Right cardiac atrium (tissue), 5 donors: ENCODE measurements around the gene TPSAB1. TPM values are rescaled to one million over a fixed set of nuclear protein-coding genes. Genes with fewer than 3 reads are reported as not detected.
"Not testable (repeated sequence)": the region's sequence is repeated elsewhere in the genome, so short reads cannot be mapped to it uniquely, and the experiment has no call there.

Source experiments
- ATAC-seq, 2 donors: fragments of 200-7000 bp; cut with Tn5 transposase; one replicate each; pipeline versions ENCODE4 v1.8.0 to v1.9.1; 2020; ENCODE audit warnings: moderate library complexity in 2 of 2, mild to moderate bottlenecking in 1 of 2
- DNase-seq, 3 donors: peaks; one replicate each; pipeline ENCODE4 v3.0.0-alpha.2; 2020
- H3K27ac ChIP-seq: one replicate; pipeline ENCODE4 v1.5.1; 2013; ENCODE audit warnings: mild to moderate bottlenecking, low read length, control low read depth, moderate library complexity
- H3K27me3 ChIP-seq: one replicate; pipeline ENCODE4 v1.6.1; 2013; ENCODE audit not compliant: control insufficient read depth, insufficient read depth
- H3K4me1 ChIP-seq: one replicate; pipeline ENCODE4 v1.6.1; 2013; ENCODE audit warnings: low read length; ENCODE audit not compliant: control insufficient read depth, insufficient read depth
- H3K4me3 ChIP-seq: one replicate; pipeline ENCODE4 v1.5.1; 2013; ENCODE audit warnings: low read length, control low read depth
- H3K9me3 ChIP-seq: one replicate; pipeline ENCODE4 v1.6.1; 2013; ENCODE audit warnings: low read length; ENCODE audit not compliant: control insufficient read depth
- WGBS: extraction: QIAGEN DNeasy Blood & Tissue Kit; methylation state at CpG from one replicate; pipeline ENCODE4 v1.1.7; 2013; 5-methylcytosine and 5-hydroxymethylcytosine counted together
- intact Hi-C, 4 donors: fragments of 100-400 bp; cut with DNase I; formaldehyde crosslinking; loops; one replicate each; pipeline versions ENCODE4 v1.11.0 to v1.14.0; 2022 to 2023
- polyA plus RNA-seq: library from polyadenylated mRNA; stranded (reverse); fragments of 200-250 nt; gene quantifications from one replicate; pipeline ENCODE4 v1.2.3, GENCODE V29; 2013
- total RNA-seq, 4 donors: library from RNA; stranded (reverse); fragmentation: NEBNext Ultra II Directional; extraction: Animal tissue kit (Norgen Biotek cat#: 25700); gene quantifications; one replicate each; pipeline ENCODE4 v1.2.1, GENCODE V29; 2021
- donor health status: healthy with polysubstance abuse.
- donor health status: DM: no; HTN: yes; CAD: no.
- donor health status: DM: no; HTN: no; CAD: no.
- donor health status: DM: no; HTN: yes; CAD: no; lungs with severe emphysema.
- donor health status: DM: yes; HTN: yes; CAD: no.

The TPSAB1 gene
- total and polyA plus RNA-seq, 5 donors = 1.2 to 8.3 (median 4.5) TPM

DNA sequence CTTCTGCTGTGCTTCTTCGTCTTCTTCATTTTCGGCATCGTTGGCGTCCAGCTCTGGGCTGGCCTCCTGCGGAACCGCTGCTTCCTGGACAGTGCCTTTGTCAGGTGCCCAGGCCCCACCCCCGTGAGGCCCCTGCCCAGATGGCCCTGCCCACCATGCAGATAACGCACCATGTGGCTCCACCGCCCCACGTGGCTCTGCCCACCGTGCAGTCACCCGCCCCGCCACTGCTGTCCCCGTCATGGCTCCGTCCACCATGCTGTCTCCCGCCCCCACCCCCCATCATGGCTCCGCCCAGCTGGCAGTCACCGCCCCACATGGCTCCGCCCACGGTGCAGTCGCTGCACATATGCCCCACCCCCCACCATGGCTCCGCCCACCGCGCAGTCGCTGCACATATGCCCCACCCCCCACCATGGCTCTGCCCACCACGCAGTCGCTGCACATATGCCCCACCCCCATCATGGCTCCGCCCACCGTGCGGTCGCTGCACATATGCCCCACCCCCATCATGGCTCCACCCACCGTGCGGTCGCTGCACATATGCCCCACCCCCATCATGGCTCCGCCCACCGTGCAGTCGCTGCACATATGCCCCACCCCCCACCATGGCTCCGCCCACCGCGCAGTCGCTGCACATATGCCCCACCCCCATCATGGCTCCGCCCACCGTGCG, 41.7 kb upstream of the TPSAB1 start:
- intact Hi-C loops, H3K9me3 ChIP-seq, H3K27me3 ChIP-seq, H3K27ac ChIP-seq, H3K4me3 ChIP-seq, H3K4me1 ChIP-seq, ATAC-seq, DNase-seq: not testable (repeated sequence)
- WGBS = 88% methylated on average over 43 of the region's 44 CpGs

DNA sequence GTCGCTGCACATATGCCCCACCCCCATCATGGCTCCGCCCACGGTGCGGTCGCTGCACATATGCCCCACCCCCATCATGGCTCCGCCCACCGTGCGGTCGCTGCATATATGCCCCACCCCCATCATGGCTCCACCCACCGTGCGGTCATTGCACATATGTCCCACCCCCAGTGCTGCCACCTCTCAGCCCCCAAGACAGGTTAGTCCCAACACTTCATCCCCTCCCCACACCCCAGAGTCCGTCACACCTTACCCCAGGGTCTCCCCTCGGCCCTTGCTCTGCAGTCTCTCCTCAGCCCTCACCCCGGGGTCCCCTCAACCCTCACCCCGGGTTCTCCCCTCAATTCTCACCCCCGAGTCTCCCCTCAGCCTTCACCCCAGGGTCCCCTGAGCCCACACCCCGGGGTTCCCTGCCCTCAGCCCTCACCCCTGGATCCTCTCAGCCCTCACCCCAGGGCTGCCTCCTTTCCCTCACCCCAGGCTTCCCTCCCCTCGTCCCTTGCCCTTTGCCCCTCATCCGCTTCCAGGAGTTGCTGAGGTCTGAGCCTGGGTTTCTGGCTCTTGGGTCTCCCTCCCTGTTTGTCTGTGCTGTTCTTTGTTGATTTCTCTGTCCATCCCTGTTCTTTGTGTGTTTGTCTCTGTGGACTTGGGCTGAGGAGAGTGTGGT, 41.0 kb upstream of the TPSAB1 start:
- Histone ChIP-seq H3K27ac (no peak overlapping the region), H3K9me3 (no peaks in the 10 kb centered on the region), H3K4me3 (no peak overlapping the region), H3K4me1 (no peaks in the 10 kb centered on the region), H3K27me3 (no peaks in the 10 kb centered on the region)
- ATAC-seq (no peak), DNase-seq (no peak)
- WGBS = 89% methylated on average over 15 of the region's 19 CpGs
- intact Hi-C loops = no loop called here

DNA sequence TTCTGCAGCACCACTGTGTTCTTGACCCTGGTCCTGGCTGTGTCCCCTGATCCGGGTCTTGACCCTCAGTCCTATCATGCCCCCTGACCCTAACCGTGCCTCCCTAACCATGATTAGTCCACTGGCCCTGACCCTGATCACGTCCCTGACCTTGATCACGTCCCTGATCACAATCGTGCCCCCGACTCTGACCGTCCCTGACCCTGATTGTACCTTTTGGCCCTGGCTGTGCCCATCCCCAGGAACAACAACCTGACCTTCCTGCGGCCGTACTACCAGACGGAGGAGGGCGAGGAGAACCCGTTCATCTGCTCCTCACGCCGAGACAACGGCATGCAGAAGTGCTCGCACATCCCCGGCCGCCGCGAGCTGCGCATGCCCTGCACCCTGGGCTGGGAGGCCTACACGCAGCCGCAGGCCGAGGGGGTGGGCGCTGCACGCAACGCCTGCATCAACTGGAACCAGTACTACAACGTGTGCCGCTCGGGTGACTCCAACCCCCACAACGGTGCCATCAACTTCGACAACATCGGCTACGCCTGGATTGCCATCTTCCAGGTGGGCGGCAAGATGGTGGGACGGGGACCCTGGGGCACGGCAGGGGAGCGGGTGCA, 40.4 kb upstream of the TPSAB1 start:
- H3K4me1 ChIP-seq = no peaks in the 10 kb centered on the region
- H3K27me3 ChIP-seq = no peaks in the 10 kb centered on the region
- 93% methylated on average over 38 of the region's 38 CpGs for WGBS
- H3K27ac ChIP-seq = no peak overlapping the region
- H3K9me3 ChIP-seq = no peaks in the 10 kb centered on the region
- ATAC-seq (no peak), DNase-seq (no peak)
- intact Hi-C loops = no loop called here
- H3K4me3 ChIP-seq = no peak overlapping the region

DNA sequence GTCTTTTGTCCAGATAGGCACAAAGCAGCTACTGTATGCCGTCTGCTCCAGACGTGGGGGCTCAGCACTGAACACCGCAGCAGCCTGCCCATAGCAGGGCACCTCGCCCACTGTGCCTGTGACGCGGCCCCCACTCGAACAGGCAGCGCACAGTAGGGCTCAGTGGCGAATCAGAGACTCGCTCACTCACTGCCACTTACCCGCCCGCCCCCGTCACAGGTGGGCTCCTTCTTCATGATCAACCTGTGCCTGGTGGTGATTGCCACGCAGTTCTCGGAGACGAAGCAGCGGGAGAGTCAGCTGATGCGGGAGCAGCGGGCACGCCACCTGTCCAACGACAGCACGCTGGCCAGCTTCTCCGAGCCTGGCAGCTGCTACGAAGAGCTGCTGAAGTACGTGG, 39.1 kb upstream of the TPSAB1 start:
- Histone ChIP-seq H3K9me3 (no peaks in the 10 kb centered on the region), H3K4me1 (no peaks in the 10 kb centered on the region), H3K4me3 (no peak overlapping the region), H3K27ac (no peak overlapping the region), H3K27me3 (no peaks in the 10 kb centered on the region)
- DNase-seq = no peak
- 92% methylated on average over 25 of the region's 25 CpGs for WGBS
- ATAC-seq = no peak
- intact Hi-C loops = no loop called here

DNA sequence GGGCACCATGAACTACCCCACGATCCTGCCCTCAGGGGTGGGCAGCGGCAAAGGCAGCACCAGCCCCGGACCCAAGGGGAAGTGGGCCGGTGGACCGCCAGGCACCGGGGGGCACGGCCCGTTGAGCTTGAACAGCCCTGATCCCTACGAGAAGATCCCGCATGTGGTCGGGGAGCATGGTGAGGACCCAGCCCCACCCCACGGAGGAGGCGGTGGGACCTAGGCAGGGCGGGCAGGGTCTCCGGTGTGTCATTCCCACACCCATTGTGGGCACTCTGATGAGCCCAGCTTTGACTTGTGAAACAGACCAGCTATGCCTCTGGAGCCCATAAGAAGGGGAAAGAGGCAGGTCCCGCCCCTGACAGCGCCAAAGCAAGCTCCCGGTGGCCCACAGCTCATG, 38.2 kb upstream of the TPSAB1 start:
- WGBS = 93% methylated on average over 18 of the region's 18 CpGs
- no peak overlapping the region for H3K27ac ChIP-seq
- intact Hi-C loops = no loop called here

DNA sequence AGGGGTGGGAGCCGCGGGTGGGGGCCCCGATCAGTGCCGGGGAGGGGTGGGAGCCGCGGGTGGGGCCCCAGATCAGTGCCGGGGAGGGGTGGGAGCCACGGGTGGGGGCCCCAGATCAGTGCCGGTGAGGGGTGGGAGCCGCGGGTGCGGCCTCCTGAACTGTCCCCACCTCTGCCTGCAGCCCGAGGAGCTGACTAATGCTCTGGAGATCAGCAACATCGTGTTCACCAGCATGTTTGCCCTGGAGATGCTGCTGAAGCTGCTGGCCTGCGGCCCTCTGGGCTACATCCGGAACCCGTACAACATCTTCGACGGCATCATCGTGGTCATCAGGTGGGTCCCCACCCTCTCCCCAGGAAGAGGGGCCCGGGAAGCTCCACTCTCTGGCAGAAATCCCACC, 35.6 kb upstream of the TPSAB1 start:
- WGBS = 79% methylated on average over 15 of the region's 21 CpGs

More for the DNA sequence above, 38.2 kb upstream of the TPSAB1 start:
- Histone ChIP-seq H3K4me1 (no peaks in the 10 kb centered on the region), H3K9me3 (no peaks in the 10 kb centered on the region), H3K4me3 (no peak overlapping the region), H3K27me3 (no peaks in the 10 kb centered on the region)
- DNase-seq (no peak), ATAC-seq (no peak)

DNA sequence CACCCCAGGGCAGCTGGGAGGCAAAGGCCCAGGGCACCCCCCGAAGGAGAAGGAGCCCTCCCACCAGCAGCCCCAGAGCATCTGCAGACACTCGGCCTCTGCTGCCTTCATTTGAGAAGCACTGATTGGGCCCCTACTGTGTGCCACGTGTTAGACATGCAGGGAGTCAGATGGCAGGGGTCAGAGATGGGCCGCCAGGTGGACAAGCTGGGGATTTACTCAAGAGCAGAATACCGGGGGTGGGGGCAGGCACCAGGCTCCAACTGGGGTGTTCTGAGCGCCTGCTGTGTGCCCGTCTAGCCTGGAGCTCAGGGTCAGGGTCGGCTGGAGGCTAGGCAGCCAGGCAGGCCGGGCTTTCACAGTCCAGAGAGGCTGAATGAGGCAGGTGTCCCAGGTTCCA, 34.2 kb upstream of the TPSAB1 start:
- H3K4me3 ChIP-seq = no peak overlapping the region
- ATAC-seq (no peak), DNase-seq (no peak)
- WGBS = 68% methylated on average over 9 of the region's 9 CpGs
- H3K27ac ChIP-seq = no peak overlapping the region
- no peaks in the 10 kb centered on the region for H3K4me1 ChIP-seq
- intact Hi-C loops = no loop called here
- H3K27me3 ChIP-seq = no peaks in the 10 kb centered on the region
- no peaks in the 10 kb centered on the region for H3K9me3 ChIP-seq

More for the DNA sequence above, 35.6 kb upstream of the TPSAB1 start:
- no peak for DNase-seq
- Histone ChIP-seq H3K4me1 (no peaks in the 10 kb centered on the region), H3K9me3 (no peaks in the 10 kb centered on the region), H3K4me3 (no peak overlapping the region), H3K27me3 (no peaks in the 10 kb centered on the region), H3K27ac (no peak overlapping the region)
- intact Hi-C loops = no loop called here
- ATAC-seq = no peak

DNA sequence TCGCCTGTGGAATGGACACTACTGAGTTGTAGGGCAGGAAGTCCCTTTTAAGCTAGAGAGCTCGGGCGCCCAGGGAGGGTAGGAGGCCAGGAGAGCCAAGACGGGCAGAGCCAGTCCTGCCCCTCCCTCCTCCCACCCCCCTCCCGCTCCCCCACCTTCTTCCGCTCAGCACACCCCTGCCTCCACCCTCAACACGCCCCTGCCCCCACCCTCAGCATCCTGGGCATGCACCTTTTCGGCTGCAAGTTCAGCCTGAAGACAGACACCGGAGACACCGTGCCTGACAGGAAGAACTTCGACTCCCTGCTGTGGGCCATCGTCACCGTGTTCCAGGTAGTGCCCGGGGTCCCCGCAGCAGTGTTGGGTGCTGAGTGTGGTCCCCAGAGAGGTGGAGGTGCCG, 33.7 kb upstream of the TPSAB1 start:
- H3K9me3 ChIP-seq = no peaks in the 10 kb centered on the region
- intact Hi-C loops = no loop called here
- DNase-seq (no peak), ATAC-seq (no peak)
- no peak overlapping the region for H3K27ac ChIP-seq
- no peaks in the 10 kb centered on the region for H3K4me1 ChIP-seq
- WGBS = 79% methylated on average over 16 of the region's 16 CpGs
- no peaks in the 10 kb centered on the region for H3K27me3 ChIP-seq
- H3K4me3 ChIP-seq = no peak overlapping the region

DNA sequence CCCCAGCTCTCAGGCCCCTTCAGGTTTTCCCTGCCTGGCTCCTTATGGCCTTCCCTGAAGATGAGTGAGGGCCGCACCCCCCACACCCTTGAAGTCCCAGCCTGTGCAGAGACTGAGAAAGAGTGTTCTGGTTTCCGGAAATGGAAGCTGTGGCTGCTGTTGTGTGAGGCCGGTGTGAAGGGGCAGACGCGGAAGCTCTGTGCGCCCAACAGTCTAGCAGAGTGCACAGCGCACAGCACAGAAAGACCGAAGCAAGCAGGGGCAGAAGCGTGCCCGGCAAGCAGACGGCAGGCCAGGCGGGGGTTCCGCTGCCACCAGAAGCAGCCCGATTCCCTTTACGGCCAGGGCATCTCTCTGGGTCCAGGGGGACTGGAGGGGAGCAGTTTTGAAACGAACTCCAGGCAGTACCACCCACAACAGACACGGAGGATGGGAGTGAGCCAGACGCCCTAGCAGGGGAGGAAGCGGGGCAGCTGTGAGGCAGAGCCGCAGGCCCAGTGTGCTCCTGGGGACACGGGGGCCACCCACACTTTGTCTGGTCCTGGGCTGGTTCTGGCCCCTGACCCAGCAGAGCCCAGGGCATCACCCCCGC, 32.2 kb upstream of the TPSAB1 start:
- Histone ChIP-seq H3K9me3 (no peaks in the 10 kb centered on the region), H3K27ac (no peak overlapping the region), H3K4me1 (no peaks in the 10 kb centered on the region), H3K4me3 (no peak overlapping the region), H3K27me3 (no peaks in the 10 kb centered on the region)
- no peak for ATAC-seq
- intact Hi-C loops = no loop called here
- DNase-seq = no peak
- 83% methylated on average over 22 of the region's 22 CpGs for WGBS

DNA sequence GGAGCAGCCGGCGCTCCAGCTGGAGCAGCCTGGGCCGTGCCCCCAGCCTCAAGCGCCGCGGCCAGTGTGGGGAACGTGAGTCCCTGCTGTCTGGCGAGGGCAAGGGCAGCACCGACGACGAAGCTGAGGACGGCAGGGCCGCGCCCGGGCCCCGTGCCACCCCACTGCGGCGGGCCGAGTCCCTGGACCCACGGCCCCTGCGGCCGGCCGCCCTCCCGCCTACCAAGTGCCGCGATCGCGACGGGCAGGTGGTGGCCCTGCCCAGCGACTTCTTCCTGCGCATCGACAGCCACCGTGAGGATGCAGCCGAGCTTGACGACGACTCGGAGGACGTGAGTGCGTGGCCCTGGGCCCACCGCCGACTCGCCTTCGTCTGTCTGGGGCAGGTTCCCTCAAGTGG, 31.4 kb upstream of the TPSAB1 start:
- DNase-seq (no peak), ATAC-seq (no peak)
- Histone ChIP-seq H3K27me3 (no peaks in the 10 kb centered on the region), H3K9me3 (no peaks in the 10 kb centered on the region), H3K4me3 (no peak overlapping the region), H3K4me1 (no peaks in the 10 kb centered on the region), H3K27ac (no peak overlapping the region)
- 93% methylated on average over 43 of the region's 43 CpGs for WGBS
- intact Hi-C loops = no loop called here

DNA sequence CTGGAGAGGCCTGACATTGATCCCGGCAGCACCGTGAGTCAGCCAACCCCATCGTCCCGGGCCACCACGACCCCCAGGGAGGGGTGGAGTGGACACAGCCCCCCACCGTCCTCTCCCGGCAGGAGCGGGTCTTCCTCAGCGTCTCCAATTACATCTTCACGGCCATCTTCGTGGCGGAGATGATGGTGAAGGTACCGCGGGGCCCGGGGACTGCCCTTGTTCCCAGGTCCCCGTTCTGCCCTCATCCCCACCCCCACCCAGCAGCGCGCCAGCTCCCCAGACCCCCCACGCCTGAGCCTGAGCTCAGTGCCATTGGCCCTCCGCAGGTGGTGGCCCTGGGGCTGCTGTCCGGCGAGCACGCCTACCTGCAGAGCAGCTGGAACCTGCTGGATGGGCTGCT, 30.0 kb upstream of the TPSAB1 start:
- WGBS = 90% methylated on average over 23 of the region's 23 CpGs
- intact Hi-C loops = no loop called here
- no peaks in the 10 kb centered on the region for H3K4me1 ChIP-seq
- no peak for ATAC-seq
- H3K27ac ChIP-seq = no peak overlapping the region
- DNase-seq = no peak
- H3K4me3 ChIP-seq = no peak overlapping the region
- no peaks in the 10 kb centered on the region for H3K27me3 ChIP-seq
- H3K9me3 ChIP-seq = no peaks in the 10 kb centered on the region
